ENCODE results near the gene TRIM41. TPM values are rescaled to one million over a fixed set of nuclear protein-coding genes. Genes with fewer than 3 reads are reported as not detected.
"Not testable (repeated sequence)": the region's sequence is repeated elsewhere in the genome, so short reads cannot be mapped to it uniquely, and the experiment has no call there.

The TRIM41 gene
- polyA plus RNA-seq, 1 of the 3 experiments (the other 2 are of a cell fraction): 35.9 TPM

DNA sequence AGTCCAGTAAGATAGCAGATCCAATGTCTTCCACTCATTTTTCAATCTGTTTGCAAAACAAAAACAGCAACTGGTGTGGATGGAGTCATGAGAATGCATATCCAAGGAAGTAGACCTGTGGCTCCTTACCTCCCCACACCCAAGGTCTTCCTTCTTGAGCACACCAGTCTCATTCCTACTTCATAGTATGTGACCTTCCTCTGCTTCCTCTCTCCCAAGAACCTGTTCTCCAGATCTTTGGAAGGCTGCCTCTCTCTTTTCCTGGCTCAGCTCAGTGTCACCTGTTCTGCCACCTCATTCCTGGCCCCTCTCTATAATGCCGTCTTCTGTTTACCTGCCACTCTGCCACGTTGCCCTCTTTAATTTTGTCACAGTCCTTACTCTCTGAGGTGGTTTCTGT lies 10.1 kb upstream of the TRIM41 start:
- no peak overlapping the region for H2AFZ ChIP-seq (ENCODE audit: low read depth)
- H4K20me1 ChIP-seq (ENCODE audit: insufficient read depth): peaks cover 4% of the 10 kb centered on the region
- H3K9ac ChIP-seq: no peak overlapping the region
- TF ChIP-seq TAF1 (IDR thresholded peaks at IDR 0.05; ENCODE audit: borderline replicate concordance, low read depth, low read length): no peak
- TF ChIP-seq JUND (IDR thresholded peaks at IDR 0.05): no peak
- no peak for TF ChIP-seq MAX (IDR thresholded peaks at IDR 0.05; ENCODE audit: low read depth)
- TF ChIP-seq REST (IDR thresholded peaks at IDR 0.05; ENCODE audit: low read depth, low read length): no peak
- TF ChIP-seq SMC3 (IDR thresholded peaks at IDR 0.05; ENCODE audit: low read depth, low read length): no peak
- TF ChIP-seq SIN3A (IDR thresholded peaks at IDR 0.05; ENCODE audit: borderline replicate concordance, low read depth, low read length): no peak
- no peak for TF ChIP-seq RCOR1 (IDR thresholded peaks at IDR 0.05; ENCODE audit: low read length)
- TF ChIP-seq NRF1 (IDR thresholded peaks at IDR 0.05; ENCODE audit: low read depth, low read length): no peak
- TF ChIP-seq, protein P1, sequence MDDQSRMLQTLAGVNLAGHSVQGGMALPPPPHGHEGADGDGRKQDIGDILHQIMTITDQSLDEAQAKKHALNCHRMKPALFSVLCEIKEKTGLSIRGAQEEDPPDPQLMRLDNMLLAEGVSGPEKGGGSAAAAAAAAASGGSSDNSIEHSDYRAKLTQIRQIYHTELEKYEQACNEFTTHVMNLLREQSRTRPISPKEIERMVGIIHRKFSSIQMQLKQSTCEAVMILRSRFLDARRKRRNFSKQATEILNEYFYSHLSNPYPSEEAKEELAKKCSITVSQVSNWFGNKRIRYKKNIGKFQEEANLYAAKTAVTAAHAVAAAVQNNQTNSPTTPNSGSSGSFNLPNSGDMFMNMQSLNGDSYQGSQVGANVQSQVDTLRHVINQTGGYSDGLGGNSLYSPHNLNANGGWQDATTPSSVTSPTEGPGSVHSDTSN (IDR thresholded peaks at IDR 0.05): no peak
- no peak for TF ChIP-seq NFIC (IDR thresholded peaks at IDR 0.05; ENCODE audit: borderline replicate concordance)
- no peak for TF ChIP-seq TEAD4 (IDR thresholded peaks at IDR 0.05; ENCODE audit: borderline replicate concordance, insufficient read depth)
- TF ChIP-seq, protein P2, sequence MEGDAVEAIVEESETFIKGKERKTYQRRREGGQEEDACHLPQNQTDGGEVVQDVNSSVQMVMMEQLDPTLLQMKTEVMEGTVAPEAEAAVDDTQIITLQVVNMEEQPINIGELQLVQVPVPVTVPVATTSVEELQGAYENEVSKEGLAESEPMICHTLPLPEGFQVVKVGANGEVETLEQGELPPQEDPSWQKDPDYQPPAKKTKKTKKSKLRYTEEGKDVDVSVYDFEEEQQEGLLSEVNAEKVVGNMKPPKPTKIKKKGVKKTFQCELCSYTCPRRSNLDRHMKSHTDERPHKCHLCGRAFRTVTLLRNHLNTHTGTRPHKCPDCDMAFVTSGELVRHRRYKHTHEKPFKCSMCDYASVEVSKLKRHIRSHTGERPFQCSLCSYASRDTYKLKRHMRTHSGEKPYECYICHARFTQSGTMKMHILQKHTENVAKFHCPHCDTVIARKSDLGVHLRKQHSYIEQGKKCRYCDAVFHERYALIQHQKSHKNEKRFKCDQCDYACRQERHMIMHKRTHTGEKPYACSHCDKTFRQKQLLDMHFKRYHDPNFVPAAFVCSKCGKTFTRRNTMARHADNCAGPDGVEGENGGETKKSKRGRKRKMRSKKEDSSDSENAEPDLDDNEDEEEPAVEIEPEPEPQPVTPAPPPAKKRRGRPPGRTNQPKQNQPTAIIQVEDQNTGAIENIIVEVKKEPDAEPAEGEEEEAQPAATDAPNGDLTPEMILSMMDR (IDR thresholded peaks at IDR 0.05): no peak
- TF ChIP-seq MEF2A (IDR thresholded peaks at IDR 0.05; ENCODE audit: borderline replicate concordance, low read depth): no peak
- TF ChIP-seq GATA2 (CRISPR knock-in tag; IDR thresholded peaks at IDR 0.05): no peak
- TF ChIP-seq USF2 (IDR thresholded peaks at IDR 0.05; ENCODE audit: borderline replicate concordance, low read depth, low read length): no peak
- TF ChIP-seq POLR2AphosphoS5 (IDR thresholded peaks at IDR 0.05; ENCODE audit: low read depth, low read length): no peak
- TF ChIP-seq MXI1 (IDR thresholded peaks at IDR 0.05; ENCODE audit: low read depth, low read length): no peak
- no peak for TF ChIP-seq RFX5 (IDR thresholded peaks at IDR 0.05; ENCODE audit: low read length)
- H3F3A ChIP-seq (replicated peaks; ENCODE audit: insufficient read depth): peaks cover 24% of the 10 kb centered on the region
- no peaks in the 10 kb centered on the region for H3K36me3 ChIP-seq (replicated peaks in 1 of 2; ENCODE audit: control insufficient read depth in 1 of 2, insufficient read depth in 2 of 2, low read length in 1 of 2)
- ChIA-PET CTCF (interaction anchor here (1.2 to 1.9 kb wide), 2 partner anchors 24 to 29 kb away, joined by 4 read pairs; no protein-coding TSS in a partner anchor), POLR2A (no interaction called here)
- no peak overlapping the region for H3K4me3 ChIP-seq (ENCODE audit: low read depth in 2 of 2, low read length in 1 of 2)
- peaks cover 0 to 12% of the 10 kb centered on the region in 2 experiments; a peak in 1 of 4 replicates for H3K4me1 ChIP-seq (ENCODE audit: control insufficient read depth in 1 of 2, insufficient read depth in 2 of 2, low read depth in 1 of 2, low read length in 1 of 2)
- H3K27ac ChIP-seq (ENCODE audit: low read depth in 2 of 2, low read length in 1 of 2): no peak overlapping the region
- no peak for DNase-seq
- no peaks in the 10 kb centered on the region for H3K9me3 ChIP-seq
- no peaks in the 10 kb centered on the region for H3K79me2 ChIP-seq (ENCODE audit: insufficient read depth)
- 77% methylated on average over 2 of the region's 2 CpGs for WGBS (ENCODE audit: low lambda C conversion rate)
- H3K27me3 ChIP-seq (ENCODE audit: insufficient read depth): no peaks in the 10 kb centered on the region
- no peak overlapping the region for H3K4me2 ChIP-seq
- no peaks in the 10 kb centered on the region for H3K9me2 ChIP-seq

DNA sequence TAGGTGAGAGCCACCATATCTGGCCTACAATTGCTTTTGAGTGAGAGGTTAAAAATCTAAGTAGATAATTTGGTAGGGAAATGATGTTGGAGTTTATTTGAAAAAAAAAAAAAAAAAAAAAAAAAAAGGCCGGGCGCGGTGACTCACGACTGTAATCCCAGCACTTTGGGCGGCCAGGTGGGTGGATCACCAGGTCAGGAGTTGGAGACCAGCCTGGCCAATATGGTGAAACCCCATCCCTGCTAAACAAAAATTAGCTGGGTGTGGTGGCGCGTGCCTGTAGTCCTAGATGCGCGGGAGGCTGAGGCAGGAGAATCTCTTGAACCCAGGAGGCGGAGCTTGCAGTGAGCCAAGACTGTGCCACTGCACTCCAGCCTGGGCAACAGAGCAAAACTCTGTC lies 8.8 kb upstream of the TRIM41 start:
- H3K4me2 ChIP-seq; H3K27ac ChIP-seq (ENCODE audit: low read depth in 2 of 2, low read length in 1 of 2); H3K9ac ChIP-seq; H3K79me2 ChIP-seq (ENCODE audit: insufficient read depth); H3K4me3 ChIP-seq (ENCODE audit: low read depth in 2 of 2, low read length in 1 of 2); H3K9me2 ChIP-seq; H3K9me3 ChIP-seq; DNase-seq; H3K27me3 ChIP-seq (ENCODE audit: insufficient read depth); H2AFZ ChIP-seq (ENCODE audit: low read depth); POLR2A ChIA-PET; H4K20me1 ChIP-seq (ENCODE audit: insufficient read depth); H3K36me3 ChIP-seq (replicated peaks in 1 of 2; ENCODE audit: control insufficient read depth in 1 of 2, insufficient read depth in 2 of 2, low read length in 1 of 2): not testable (repeated sequence)
- CTCF ChIA-PET: interaction anchor here (1.3 kb wide), 1 partner anchor 10 kb away, joined by 4 read pairs; the partner anchor contains the start of gene TRIM7
- Histone ChIP-seq H3F3A (replicated peaks; ENCODE audit: insufficient read depth) (peaks cover 33% of the 10 kb centered on the region), H3K4me1 (ENCODE audit: control insufficient read depth in 1 of 2, insufficient read depth in 2 of 2, low read depth in 1 of 2, low read length in 1 of 2) (peaks cover 0 to 12% of the 10 kb centered on the region in 2 experiments; a peak in 1 of 4 replicates)
- WGBS (ENCODE audit: low lambda C conversion rate): 91% methylated on average over 10 of the region's 10 CpGs
